ENCODE measurements around the gene RIC8B. TPM values are rescaled to one million over a fixed set of nuclear protein-coding genes. Genes with fewer than 3 reads are reported as not detected.

The RIC8B gene
- total RNA-seq, 1 donor from 2014 or later: 36.7 TPM

DNA sequence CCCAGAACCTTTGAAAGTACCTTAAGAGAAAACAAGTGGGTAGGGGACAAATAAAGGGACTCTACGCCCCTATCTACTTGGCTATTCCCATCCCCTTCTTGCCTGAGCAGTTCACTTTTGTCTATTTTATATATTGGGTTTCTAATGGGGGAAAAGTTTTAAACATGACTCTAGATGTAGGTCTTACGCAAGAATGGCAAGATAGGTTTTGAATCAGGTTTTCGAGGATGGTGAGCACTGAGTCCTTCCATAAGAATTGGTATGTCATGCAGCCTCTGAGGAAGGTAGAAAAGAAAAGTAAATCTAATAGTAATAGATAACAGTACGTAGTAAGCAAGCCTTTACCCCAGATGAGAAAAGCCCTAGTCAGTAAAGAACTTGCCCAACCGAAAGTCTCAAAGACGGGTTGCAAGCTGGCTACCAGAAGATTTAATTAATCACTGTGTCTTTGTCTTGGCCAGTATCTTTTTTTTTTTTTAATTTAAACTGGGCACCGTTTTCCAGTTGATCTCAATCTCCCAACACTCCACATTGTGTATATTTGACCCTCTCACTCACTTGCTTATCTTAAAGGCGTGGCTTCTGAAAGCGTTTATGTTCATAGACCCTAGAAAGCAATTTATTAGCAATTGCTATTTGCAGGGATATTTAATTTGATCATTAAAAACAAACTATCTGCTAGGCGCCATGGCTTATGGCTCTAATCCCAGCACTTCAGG lies 94.7 kb downstream of the RIC8B start:
- DNase-seq: no peak

- no peak for DNase-seq
Observed at GRCh38 chr12:106870116-106870515, 95.6 kb downstream of the RIC8B start.

DNA sequence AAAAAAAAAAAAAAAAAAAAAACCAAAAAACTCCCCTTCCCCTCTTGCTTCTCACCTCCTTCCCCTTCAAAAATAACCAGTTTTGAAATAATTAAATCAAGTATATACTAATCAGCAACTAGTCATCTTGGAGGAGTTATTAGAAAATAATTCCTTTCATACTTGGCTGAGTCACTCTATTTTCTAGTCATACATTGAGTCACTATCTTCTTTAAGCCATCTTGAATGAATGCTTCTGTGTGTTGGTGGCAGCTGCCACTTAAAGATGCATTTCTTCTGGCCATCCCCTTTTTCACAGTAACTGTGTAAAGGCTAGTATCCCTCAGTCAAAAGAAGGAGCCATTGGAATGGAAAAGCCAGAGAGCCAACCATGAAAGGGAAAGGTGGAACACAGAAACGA lies 97.0 kb downstream of the RIC8B start:
- no peak for DNase-seq

DNA sequence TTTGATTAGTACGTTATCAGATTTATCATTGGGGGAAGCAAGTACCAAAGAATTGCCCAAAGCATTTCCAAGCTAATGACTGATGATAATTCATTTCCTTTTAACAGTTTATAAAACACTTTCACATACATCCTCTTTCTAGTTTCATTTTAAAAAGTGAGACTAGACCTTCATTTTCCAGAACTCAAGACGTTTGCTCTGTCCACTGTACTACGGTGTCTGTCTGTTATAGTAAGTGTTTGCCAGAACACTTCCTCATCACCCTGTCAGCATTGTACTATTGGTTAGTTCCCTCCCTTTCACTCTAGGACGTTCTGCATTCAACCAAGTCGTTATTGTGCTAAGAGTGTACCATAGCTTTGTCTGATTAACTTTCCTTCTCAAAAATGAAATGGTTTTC lies 99.5 kb downstream of the RIC8B start:
- no peak for DNase-seq

DNA sequence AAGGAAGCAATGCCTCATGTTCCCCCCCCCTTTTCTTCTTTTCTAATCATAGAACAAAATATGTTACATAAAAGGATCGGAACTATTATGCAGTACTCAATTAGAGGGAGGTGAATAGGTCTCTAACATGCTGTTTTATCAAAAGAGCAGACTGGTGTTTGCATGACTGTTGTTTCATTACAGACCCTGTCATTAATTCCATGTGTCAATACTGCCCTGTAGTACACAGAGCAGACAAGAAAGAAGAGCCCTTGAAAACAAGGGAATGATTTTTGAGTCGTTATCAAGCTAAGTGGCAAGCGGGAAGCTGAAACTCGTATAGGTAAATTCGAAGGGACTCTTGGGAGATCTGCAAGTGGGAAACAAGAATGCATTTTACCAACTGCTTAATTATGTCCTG lies 104.3 kb downstream of the RIC8B start:
- no peak for DNase-seq

- DNase-seq: no peak
Observed at GRCh38 chr12:106879612-106880011, 105.1 kb downstream of the RIC8B start.

DNA sequence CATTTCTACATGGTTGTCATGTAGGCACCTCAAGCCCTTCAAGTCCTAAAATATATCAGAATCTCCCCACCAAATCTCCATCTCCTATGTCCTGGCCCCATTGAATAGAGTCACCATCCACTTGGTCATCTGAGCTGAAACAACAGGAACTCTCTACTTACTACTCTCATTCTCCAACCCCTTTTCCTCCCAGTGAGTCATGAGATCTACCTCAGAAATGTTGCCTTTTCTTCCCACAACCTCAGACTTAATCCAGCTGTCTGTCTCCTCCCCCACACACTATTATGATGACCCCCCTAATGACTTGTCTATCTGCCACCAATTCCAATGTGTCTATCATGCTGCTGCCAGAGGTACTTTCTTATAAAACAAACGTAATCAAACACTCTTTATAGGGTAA lies 108.9 kb downstream of the RIC8B start:
- no peak for DNase-seq

GRCh38 chr12:106885026-106885425 lies 110.5 kb downstream of the RIC8B start:
- no peak for DNase-seq

GRCh38 chr12:106885541-106886249 lies 111.2 kb downstream of the RIC8B start:
- no peak for DNase-seq

GRCh38 chr12:106886932-106887331 lies 112.5 kb downstream of the RIC8B start:
- no peak for DNase-seq

- no peak for DNase-seq
Observed at GRCh38 chr12:106888348-106888970, 114.0 kb downstream of the RIC8B start.

GRCh38 chr12:106889326-106889725 lies 114.8 kb downstream of the RIC8B start:
- DNase-seq: no peak

- no peak for DNase-seq
Observed at GRCh38 chr12:106889950-106890626, 115.6 kb downstream of the RIC8B start.

DNA sequence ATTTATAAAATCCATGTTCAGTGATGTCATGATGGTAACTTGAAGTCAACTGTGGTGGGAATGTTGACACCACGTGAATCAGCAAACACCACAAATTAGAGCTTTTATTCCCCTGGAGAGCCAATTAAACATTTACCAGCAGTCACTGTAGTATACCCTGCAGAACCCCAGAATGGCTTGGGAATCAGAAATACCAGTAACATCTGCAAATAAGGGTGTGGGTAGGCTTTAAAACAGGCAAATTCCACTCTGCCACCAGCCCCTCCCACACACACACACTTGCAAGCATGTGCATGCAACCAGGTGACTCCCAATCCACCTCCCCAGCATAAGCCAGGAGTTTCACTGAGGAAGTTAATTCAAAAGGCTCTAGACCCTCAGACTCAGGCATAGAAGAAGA lies 117.6 kb downstream of the RIC8B start:
- DNase-seq: no peak

DNA sequence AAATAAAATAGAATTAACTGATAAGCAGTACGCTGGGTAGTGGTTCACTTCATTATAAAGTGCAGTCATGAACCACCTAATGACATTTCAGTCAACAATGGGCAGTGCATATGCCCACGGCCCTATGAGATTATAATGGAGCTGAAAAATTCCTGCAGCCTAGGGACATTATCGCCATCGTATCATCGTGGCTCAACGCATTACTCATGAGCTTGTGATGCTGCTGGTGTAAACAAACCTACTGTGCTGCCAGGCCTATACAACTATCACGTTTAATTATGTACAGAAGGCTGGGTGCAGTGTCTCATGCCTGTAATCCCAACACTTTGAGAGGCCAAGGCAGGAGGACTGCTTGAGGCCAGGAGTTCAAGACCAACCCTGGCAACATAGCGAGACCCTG lies 119.0 kb downstream of the RIC8B start:
- DNase-seq: no peak

DNA sequence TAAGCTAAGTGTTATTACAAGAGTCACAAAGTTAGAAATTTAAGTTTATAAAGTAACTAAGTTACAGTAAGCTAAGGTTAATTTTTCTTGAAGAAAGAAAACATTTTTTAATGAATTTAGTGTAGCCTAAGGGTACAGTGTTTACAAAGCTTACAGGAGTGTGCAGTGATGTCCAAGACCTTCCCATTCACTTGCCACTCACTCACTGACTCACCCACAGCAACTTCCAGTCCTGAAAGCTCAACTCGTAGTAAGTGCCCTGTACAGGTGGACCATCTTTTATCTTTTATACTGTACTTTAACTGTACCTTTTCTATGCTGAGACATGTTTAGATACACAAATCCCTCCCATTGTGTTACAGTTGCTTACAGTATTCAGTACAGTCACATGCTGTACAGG lies 120.3 kb downstream of the RIC8B start:
- DNase-seq: no peak

DNA sequence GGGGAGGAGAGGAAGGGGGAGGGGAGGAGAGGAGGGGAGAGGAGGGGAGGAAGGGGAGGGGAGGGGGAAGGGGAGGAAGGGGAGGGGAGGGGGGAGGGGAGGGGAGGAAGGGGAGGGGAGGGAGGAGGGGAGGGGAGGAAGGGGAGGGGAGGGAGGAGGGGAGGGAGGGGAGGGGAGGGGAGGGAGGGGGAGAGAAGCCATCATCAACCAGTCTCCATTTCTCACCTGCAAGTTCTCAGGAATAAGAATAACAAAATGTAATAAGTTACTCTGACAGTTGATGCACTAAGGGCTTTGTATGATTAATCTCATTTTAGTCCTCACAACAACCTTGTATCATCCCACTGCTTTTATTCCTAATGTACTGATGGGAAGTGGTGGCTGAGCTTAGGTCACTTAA lies 122.1 kb downstream of the RIC8B start:
- DNase-seq: no peak

GRCh38 chr12:106897082-106897481 lies 122.6 kb downstream of the RIC8B start:
- no peak for DNase-seq

- DNase-seq: no peak
Observed at GRCh38 chr12:106897981-106898901, 123.8 kb downstream of the RIC8B start.

GRCh38 chr12:106900554-106900953 lies 126.1 kb downstream of the RIC8B start:
- no peak for DNase-seq

DNA sequence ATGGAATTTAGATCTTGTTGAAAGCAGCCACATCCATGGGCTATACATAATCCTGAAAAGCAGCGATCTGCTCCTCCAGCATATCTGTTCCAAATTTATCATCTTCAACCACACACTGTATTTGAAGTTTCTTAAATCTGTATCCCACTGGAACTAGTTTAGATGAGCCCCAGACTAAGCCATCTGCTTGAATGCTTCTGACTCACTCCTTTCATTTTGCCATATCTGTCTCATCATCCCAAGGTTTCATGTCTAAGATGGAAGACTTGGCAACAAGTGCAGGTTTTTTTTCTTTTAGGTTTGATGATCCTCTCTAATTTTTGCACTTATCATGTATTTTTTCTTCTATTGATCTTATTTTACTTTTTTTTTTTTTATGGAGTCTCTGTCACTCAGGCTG lies 126.8 kb downstream of the RIC8B start:
- no peak for DNase-seq

- DNase-seq: no peak
Observed at GRCh38 chr12:106902053-106902452, 127.6 kb downstream of the RIC8B start.
